ENCODE measurements around the gene NLGN1.

NLGN1 gene

GRCh38 chr3:173411375-173411973, 13.9 kb downstream of the NLGN1 start:
- TF ChIP-seq CTCF (IDR thresholded peaks at IDR 0.05; ENCODE audit: low read depth, low read length, missing control alignments) = peak; percentile 59
- Histone ChIP-seq H3K4me3 (ENCODE audit: low read depth, low read length) (no peak overlapping the region), H3K36me3 (replicated peaks) (no peaks in the 10 kb centered on the region), H3K27ac (no peak overlapping the region), H3K27me3 (replicated peaks) (no peaks in the 10 kb centered on the region)
- in situ Hi-C loops (cut with HindIII; ENCODE audit: low pct_ligation_motif_present, low sequenced_read_pairs) = no loop called here
- peak; percentile 56 for DNase-seq

GRCh38 chr3:173416070-173416469, 18.5 kb downstream of the NLGN1 start:
- H3K27me3 ChIP-seq (replicated peaks) = no peaks in the 10 kb centered on the region
- no peak for DNase-seq
- no peak overlapping the region for H3K4me3 ChIP-seq (ENCODE audit: low read depth, low read length)
- H3K36me3 ChIP-seq (replicated peaks) = no peaks in the 10 kb centered on the region
- TF ChIP-seq CTCF (IDR thresholded peaks at IDR 0.05; ENCODE audit: low read depth, low read length, missing control alignments) = no peak
- no peak overlapping the region for H3K27ac ChIP-seq
- in situ Hi-C loops (cut with HindIII; ENCODE audit: low pct_ligation_motif_present, low sequenced_read_pairs) = no loop called here

GRCh38 chr3:173429076-173429475, 31.5 kb downstream of the NLGN1 start:
- no peaks in the 10 kb centered on the region for H3K27me3 ChIP-seq (replicated peaks)
- H3K4me3 ChIP-seq (ENCODE audit: low read depth, low read length) = no peak overlapping the region
- no peak for DNase-seq
- TF ChIP-seq CTCF (IDR thresholded peaks at IDR 0.05; ENCODE audit: low read depth, low read length, missing control alignments) = no peak
- no peak overlapping the region for H3K27ac ChIP-seq
- H3K36me3 ChIP-seq (replicated peaks) = no peaks in the 10 kb centered on the region
- in situ Hi-C loops (cut with HindIII; ENCODE audit: low pct_ligation_motif_present, low sequenced_read_pairs) = no loop called here

GRCh38 chr3:173429527-173429926, 32.0 kb downstream of the NLGN1 start:
- Histone ChIP-seq H3K27me3 (replicated peaks) (no peaks in the 10 kb centered on the region), H3K27ac (no peak overlapping the region), H3K4me3 (ENCODE audit: low read depth, low read length) (no peak overlapping the region), H3K36me3 (replicated peaks) (no peaks in the 10 kb centered on the region)
- no peak for DNase-seq
- TF ChIP-seq CTCF (IDR thresholded peaks at IDR 0.05; ENCODE audit: low read depth, low read length, missing control alignments) = no peak
- in situ Hi-C loops (cut with HindIII; ENCODE audit: low pct_ligation_motif_present, low sequenced_read_pairs) = no loop called here

GRCh38 chr3:173430576-173430975, 33.0 kb downstream of the NLGN1 start:
- no peaks in the 10 kb centered on the region for H3K27me3 ChIP-seq (replicated peaks)
- H3K27ac ChIP-seq = no peak overlapping the region
- DNase-seq = no peak
- TF ChIP-seq CTCF (IDR thresholded peaks at IDR 0.05; ENCODE audit: low read depth, low read length, missing control alignments) = no peak
- H3K36me3 ChIP-seq (replicated peaks) = no peaks in the 10 kb centered on the region
- in situ Hi-C loops (cut with HindIII; ENCODE audit: low pct_ligation_motif_present, low sequenced_read_pairs) = no loop called here
- no peak overlapping the region for H3K4me3 ChIP-seq (ENCODE audit: low read depth, low read length)

GRCh38 chr3:173439004-173439403, 41.5 kb downstream of the NLGN1 start:
- in situ Hi-C loops (cut with HindIII; ENCODE audit: low pct_ligation_motif_present, low sequenced_read_pairs) = no loop called here
- no peak overlapping the region for H3K27ac ChIP-seq
- no peaks in the 10 kb centered on the region for H3K27me3 ChIP-seq (replicated peaks)
- no peaks in the 10 kb centered on the region for H3K36me3 ChIP-seq (replicated peaks)
- no peak for TF ChIP-seq CTCF (IDR thresholded peaks at IDR 0.05; ENCODE audit: low read depth, low read length, missing control alignments)
- H3K4me3 ChIP-seq (ENCODE audit: low read depth, low read length) = no peak overlapping the region
- no peak for DNase-seq

All from brain microvascular endothelial cell (primary cell).